ENCODE data around the gene DPF1. TPM values are rescaled to one million over a fixed set of nuclear protein-coding genes. Genes with fewer than 3 reads are reported as not detected.

Gene DPF1
- 10 to 100 TPM in 5 of 8 experiments, 1 to 10 TPM in 3; 1.3 to 60.4 (median 25.9) TPM for total RNA-seq

GRCh38 chr19:38224014-38224862 is at the start of gene DPF1:
Gene DPF1, minus strand, starts transcription at chr19:38224222. Its CDS starts 80 bp downstream, at chr19:38224142.
- in situ Hi-C loops (cut with MboI; ENCODE audit: low pct_unique_long_range_greater_than_20kb in 2 of 9, low sequenced_read_pairs in 9 of 9, unreplicated experiment in 9 of 9): loop anchor here in 1 of 9 experiments (25.0 kb wide), 1 partner anchor 312 kb away; the partner anchor contains the start of genes SIPA1L3 and WDR87
- peaks cover 24 to 26% of the 10 kb centered on the region in 2 donors for H3K4me1 ChIP-seq (replicated peaks in 1 of 2)
- 0 to 60% (median 20%) methylated on average over 1 to 5 of the region's 61 CpGs; no CpG with 5 or more reads in 7 of the 10 experiments for WGBS, 10 experiments
- peak within 1 kb of the TSS; percentile 57 to 84 (median 61) for H3K4me3 ChIP-seq
- peak within 1 kb of the TSS; percentile 58 to 61 for H3K27ac ChIP-seq
- peak; percentile 81 to 98 (median 86) for ATAC-seq (replicated peaks in 6 of 8)

GRCh38 chr19:38273499-38273898 is 49.5 kb upstream of the DPF1 start:
- H3K27ac ChIP-seq: no peak overlapping the region
- H3K4me3 ChIP-seq: no peak overlapping the region
- in situ Hi-C loops (cut with MboI; ENCODE audit: low pct_unique_long_range_greater_than_20kb in 2 of 9, low sequenced_read_pairs in 9 of 9, unreplicated experiment in 9 of 9): no loop called here
- peaks cover 16 to 17% of the 10 kb centered on the region in 2 donors for H3K4me1 ChIP-seq (replicated peaks in 1 of 2)
- 61 to 100% (median 71%) methylated on average over 1 to 2 of the region's 2 CpGs; no CpG with 5 or more reads in 4 of the 10 experiments for WGBS, 10 experiments
- ATAC-seq (replicated peaks in 6 of 8): no peak

DNA sequence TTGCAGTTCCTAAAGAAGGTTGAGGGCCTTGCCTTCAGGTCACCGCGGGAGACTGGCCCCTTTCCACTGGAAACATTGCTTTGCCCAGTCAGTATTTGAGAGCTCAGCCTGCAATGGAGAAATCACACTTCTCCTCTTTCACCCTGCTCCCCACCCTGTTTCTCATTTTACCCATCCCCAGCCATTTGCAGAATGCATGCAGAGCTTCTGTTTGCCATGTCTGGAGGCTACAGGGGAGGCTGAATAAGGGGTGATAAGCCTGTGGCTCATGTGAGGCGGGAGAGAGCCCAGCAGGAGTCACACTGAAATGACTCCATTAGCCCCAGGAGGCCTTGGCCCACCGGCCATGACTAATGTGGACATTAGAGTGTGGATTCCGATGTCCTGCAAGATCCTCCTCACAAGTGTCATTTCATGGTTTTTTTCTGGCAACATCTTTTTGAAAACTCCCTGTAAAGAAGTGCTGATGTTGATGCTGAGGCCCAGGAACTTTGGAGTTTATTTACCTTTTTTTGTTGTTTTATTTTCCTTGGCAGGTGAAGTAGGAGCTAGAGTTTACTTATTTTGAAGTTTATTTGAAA is 46.7 kb upstream of the DPF1 start:
- in situ Hi-C loops (cut with MboI; ENCODE audit: low pct_unique_long_range_greater_than_20kb in 2 of 9, low sequenced_read_pairs in 9 of 9, unreplicated experiment in 9 of 9): no loop called here
- no peak overlapping the region for H3K4me3 ChIP-seq

GRCh38 chr19:38268539-38268938 is 44.5 kb upstream of the DPF1 start:
- Histone ChIP-seq H3K27ac (no peak overlapping the region), H3K4me3 (no peak overlapping the region), H3K4me1 (replicated peaks in 1 of 2) (peaks cover 42 to 52% of the 10 kb centered on the region in 2 donors)
- WGBS, 10 experiments: 19 to 95% (median 62%) methylated on average over 1 to 8 of the region's 8 CpGs; no CpG with 5 or more reads in 4 of the 10 experiments
- in situ Hi-C loops (cut with MboI; ENCODE audit: low pct_unique_long_range_greater_than_20kb in 2 of 9, low sequenced_read_pairs in 9 of 9, unreplicated experiment in 9 of 9): no loop called here
- no peak for ATAC-seq (replicated peaks in 6 of 8)

More for the DNA sequence above, 46.7 kb upstream of the DPF1 start:
- peak in 6 of 8 experiments; percentile 22 to 87 (median 59) for ATAC-seq (replicated peaks in 6 of 8)
- WGBS, 10 experiments: 0 to 78% (median 62%) methylated on average over 1 to 5 of the region's 5 CpGs; no CpG with 5 or more reads in 4 of the 10 experiments
- Histone ChIP-seq H3K27ac (no peak overlapping the region), H3K4me1 (replicated peaks in 1 of 2) (peaks cover 34 to 38% of the 10 kb centered on the region in 2 donors)

DNA sequence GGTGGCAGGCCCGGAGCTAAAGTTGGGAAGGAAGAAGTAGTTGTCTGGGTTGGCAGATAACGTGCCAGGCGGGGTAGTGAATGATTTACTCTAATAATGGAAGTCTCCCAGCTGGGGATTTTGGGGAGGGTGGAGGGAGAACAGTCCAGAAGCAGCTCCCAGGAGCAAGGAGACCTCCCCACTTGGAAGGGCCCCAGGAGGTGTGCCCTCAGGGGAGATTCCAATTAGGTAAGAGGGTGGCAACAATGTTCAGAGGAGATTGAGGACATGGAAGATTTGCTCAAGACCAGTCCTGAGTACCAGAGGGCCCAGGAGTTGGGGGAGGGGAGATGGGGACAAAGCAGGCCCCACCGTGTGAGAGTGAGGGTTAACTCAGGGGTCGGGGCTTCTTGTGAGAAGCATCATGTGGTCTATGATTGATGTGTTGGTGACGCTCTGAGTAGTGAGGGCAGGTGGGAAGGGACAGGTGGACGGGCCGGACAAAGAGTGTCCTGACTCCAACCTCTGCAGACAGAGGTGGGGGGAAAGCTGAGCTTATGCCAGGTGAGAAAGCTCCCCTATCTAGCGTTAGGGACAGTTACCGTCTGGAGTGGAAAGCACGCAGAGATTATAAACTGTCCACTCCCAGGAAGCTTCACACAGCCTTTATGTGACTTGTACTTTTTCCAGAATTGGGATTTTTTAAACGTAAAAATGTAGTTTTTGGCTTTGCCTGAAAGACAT is 43.9 kb upstream of the DPF1 start:
- in situ Hi-C loops (cut with MboI; ENCODE audit: low pct_unique_long_range_greater_than_20kb in 2 of 9, low sequenced_read_pairs in 9 of 9, unreplicated experiment in 9 of 9): no loop called here
- WGBS, 10 experiments: 0 to 75% (median 70%) methylated on average over 1 to 6 of the region's 12 CpGs; no CpG with 5 or more reads in 4 of the 10 experiments
- no peak for ATAC-seq (replicated peaks in 6 of 8)
- Histone ChIP-seq H3K4me1 (replicated peaks in 1 of 2) (peaks cover 42 to 52% of the 10 kb centered on the region in 2 donors), H3K4me3 (no peak overlapping the region), H3K27ac (no peak overlapping the region)

GRCh38 chr19:38266981-38267597 is 43.1 kb upstream of the DPF1 start:
- peaks cover 42 to 52% of the 10 kb centered on the region in 2 donors for H3K4me1 ChIP-seq (replicated peaks in 1 of 2)
- WGBS, 10 experiments: 41 to 74% (median 59%) methylated on average over 1 to 10 of the region's 12 CpGs; no CpG with 5 or more reads in 2 of the 10 experiments
- in situ Hi-C loops (cut with MboI; ENCODE audit: low pct_unique_long_range_greater_than_20kb in 2 of 9, low sequenced_read_pairs in 9 of 9, unreplicated experiment in 9 of 9): no loop called here
- peak in 4 of 8 experiments; percentile 16 to 36 (median 26) for ATAC-seq (replicated peaks in 6 of 8)
- H3K27ac ChIP-seq: peak overlapping the region in 1 of 2 donors; percentile 39
- no peak overlapping the region for H3K4me3 ChIP-seq

GRCh38 chr19:38265921-38266429 is 42.0 kb upstream of the DPF1 start:
- Histone ChIP-seq H3K27ac (no peak overlapping the region), H3K4me1 (replicated peaks in 1 of 2) (peaks cover 42 to 52% of the 10 kb centered on the region in 2 donors), H3K4me3 (no peak overlapping the region)
- no peak for ATAC-seq (replicated peaks in 6 of 8)
- in situ Hi-C loops (cut with MboI; ENCODE audit: low pct_unique_long_range_greater_than_20kb in 2 of 9, low sequenced_read_pairs in 9 of 9, unreplicated experiment in 9 of 9): no loop called here
- WGBS, 10 experiments: 70 to 100% (median 86%) methylated on average over 2 to 7 of the region's 12 CpGs; no CpG with 5 or more reads in 4 of the 10 experiments

GRCh38 chr19:38265213-38265861 is 41.3 kb upstream of the DPF1 start:
- Histone ChIP-seq H3K4me1 (replicated peaks in 1 of 2) (peaks cover 37 to 48% of the 10 kb centered on the region in 2 donors), H3K4me3 (peak overlapping the region; percentile 35 to 49 (median 44)), H3K27ac (peak overlapping the region in 1 of 2 donors; percentile 71)
- in situ Hi-C loops (cut with MboI; ENCODE audit: low pct_unique_long_range_greater_than_20kb in 2 of 9, low sequenced_read_pairs in 9 of 9, unreplicated experiment in 9 of 9): no loop called here
- no peak for ATAC-seq (replicated peaks in 6 of 8)
- 48 to 96% (median 83%) methylated on average over 3 to 10 of the region's 14 CpGs; no CpG with 5 or more reads in 2 of the 10 experiments for WGBS, 10 experiments

GRCh38 chr19:38264486-38265212 is 40.6 kb upstream of the DPF1 start, which contains the start of gene SPINT2:
Gene SPINT2, plus strand, starts transcription at chr19:38264573. Its CDS starts 320 bp downstream, at chr19:38264893.
- peak within 1 kb of the TSS; percentile 35 to 49 (median 44) for H3K4me3 ChIP-seq
- in situ Hi-C loops (cut with MboI; ENCODE audit: low pct_unique_long_range_greater_than_20kb in 2 of 9, low sequenced_read_pairs in 9 of 9, unreplicated experiment in 9 of 9): no loop called here
- WGBS, 10 experiments: 0 to 50% (median 10%) methylated on average over 2 to 12 of the region's 78 CpGs; no CpG with 5 or more reads in 7 of the 10 experiments
- ATAC-seq (replicated peaks in 6 of 8): peak; percentile 52 to 83 (median 72)
- H3K4me1 ChIP-seq (replicated peaks in 1 of 2): peaks cover 33 to 44% of the 10 kb centered on the region in 2 donors
- peak within 1 kb of the TSS; percentile 26 to 71 for H3K27ac ChIP-seq

GRCh38 chr19:38263689-38264485 is 39.9 kb upstream of the DPF1 start:
- WGBS, 10 experiments: 8 to 100% (median 45%) methylated on average over 1 to 12 of the region's 34 CpGs; no CpG with 5 or more reads in 1 of the 10 experiments
- in situ Hi-C loops (cut with MboI; ENCODE audit: low pct_unique_long_range_greater_than_20kb in 2 of 9, low sequenced_read_pairs in 9 of 9, unreplicated experiment in 9 of 9): no loop called here
- Histone ChIP-seq H3K27ac (peak overlapping the region; percentile 26 to 71), H3K4me3 (peak overlapping the region; percentile 35 to 49 (median 44)), H3K4me1 (replicated peaks in 1 of 2) (peaks cover 30 to 44% of the 10 kb centered on the region in 2 donors)
- ATAC-seq (replicated peaks in 6 of 8): peak; percentile 62 to 86 (median 80)
